ENCODE data around the gene PFN1. TPM values are rescaled to one million over a fixed set of nuclear protein-coding genes. Genes with fewer than 3 reads are reported as not detected.
"Not testable (repeated sequence)": the region's sequence is repeated elsewhere in the genome, so short reads cannot be mapped to it uniquely, and the experiment has no call there.

PFN1 gene
- total RNA-seq, 4 donors from 2014 or later = 920 to 1,441 (median 1,060) TPM

DNA sequence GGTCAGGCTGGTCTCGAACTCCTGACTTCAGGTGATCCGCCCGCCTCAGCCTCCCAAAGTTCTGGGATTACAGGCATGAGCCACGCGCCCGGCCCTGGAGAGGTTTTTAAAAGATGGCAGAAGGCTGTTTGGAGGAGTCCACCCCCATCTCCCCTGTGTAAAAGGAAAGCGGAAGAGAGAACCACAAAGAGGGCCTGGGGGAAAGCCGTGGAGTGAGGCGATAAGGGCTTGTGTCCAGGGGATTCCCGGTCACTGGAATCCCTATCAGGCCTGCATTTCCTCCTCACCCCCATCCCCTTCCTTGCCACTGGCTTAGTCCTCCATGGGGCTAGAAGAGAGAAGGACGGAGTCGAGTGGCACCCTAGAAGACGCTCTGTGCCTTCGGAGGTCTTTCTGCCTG is 16.4 kb downstream of the PFN1 start, which contains the start of gene GP1BA:
GP1BA (plus strand) TSS at position 315 of the 400 bp plus-strand sequence. CDS start 328 bp downstream, outside the sequence.
- no peak for ATAC-seq
- Histone ChIP-seq H3K36me3 (peaks cover 0 to 16% of the 10 kb centered on the region in 2 donors), H3K4me3 (no peak within 1 kb of the TSS), H3K4me1 (peaks cover 0 to 13% (median 0%) of the 10 kb centered on the region in 3 donors), H3K27me3 (no peaks in the 10 kb centered on the region), H3K9me3 (no peaks in the 10 kb centered on the region), H3K27ac (no peak within 1 kb of the TSS)
- 16 to 71% methylated on average over 4 to 5 of the region's 14 CpGs for WGBS, 2 donors (ENCODE audit: low coverage in 1 of 2)
- TF ChIP-seq, protein P1, sequence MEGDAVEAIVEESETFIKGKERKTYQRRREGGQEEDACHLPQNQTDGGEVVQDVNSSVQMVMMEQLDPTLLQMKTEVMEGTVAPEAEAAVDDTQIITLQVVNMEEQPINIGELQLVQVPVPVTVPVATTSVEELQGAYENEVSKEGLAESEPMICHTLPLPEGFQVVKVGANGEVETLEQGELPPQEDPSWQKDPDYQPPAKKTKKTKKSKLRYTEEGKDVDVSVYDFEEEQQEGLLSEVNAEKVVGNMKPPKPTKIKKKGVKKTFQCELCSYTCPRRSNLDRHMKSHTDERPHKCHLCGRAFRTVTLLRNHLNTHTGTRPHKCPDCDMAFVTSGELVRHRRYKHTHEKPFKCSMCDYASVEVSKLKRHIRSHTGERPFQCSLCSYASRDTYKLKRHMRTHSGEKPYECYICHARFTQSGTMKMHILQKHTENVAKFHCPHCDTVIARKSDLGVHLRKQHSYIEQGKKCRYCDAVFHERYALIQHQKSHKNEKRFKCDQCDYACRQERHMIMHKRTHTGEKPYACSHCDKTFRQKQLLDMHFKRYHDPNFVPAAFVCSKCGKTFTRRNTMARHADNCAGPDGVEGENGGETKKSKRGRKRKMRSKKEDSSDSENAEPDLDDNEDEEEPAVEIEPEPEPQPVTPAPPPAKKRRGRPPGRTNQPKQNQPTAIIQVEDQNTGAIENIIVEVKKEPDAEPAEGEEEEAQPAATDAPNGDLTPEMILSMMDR (IDR thresholded peaks at IDR 0.05) = no peak
- no peak for TF ChIP-seq EP300 (IDR thresholded peaks at IDR 0.05)
- TF ChIP-seq POLR2A (IDR thresholded peaks at IDR 0.05) = no peak
- TF ChIP-seq POLR2AphosphoS5 (IDR thresholded peaks at IDR 0.05) = no peak

DNA sequence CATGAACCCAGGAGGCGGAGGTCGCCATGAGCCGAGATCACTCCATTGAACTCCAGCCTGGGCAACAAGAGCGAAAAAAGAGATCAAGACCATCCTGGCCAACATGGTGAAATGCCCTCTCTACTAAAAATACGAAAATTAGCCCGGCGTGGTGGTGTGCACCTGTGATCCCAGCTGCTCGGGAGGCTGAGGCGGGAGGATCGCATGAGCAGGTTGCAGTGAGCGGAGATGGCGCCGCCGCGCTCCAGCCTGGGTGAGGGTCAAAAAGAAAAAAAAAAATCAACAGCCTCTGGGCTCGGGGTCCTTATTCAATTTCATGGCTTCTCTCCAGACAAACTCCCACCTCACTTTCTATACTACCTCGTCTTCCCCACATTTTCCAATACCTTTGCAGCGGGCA is 19.4 kb downstream of the PFN1 start:
- Histone ChIP-seq H3K27ac (no peak overlapping the region), H3K36me3 (no peaks in the 10 kb centered on the region), H3K27me3 (no peaks in the 10 kb centered on the region), H3K4me1 (peaks cover 0 to 5% (median 0%) of the 10 kb centered on the region in 3 donors), H3K4me3 (no peak overlapping the region), H3K9me3 (no peaks in the 10 kb centered on the region)
- WGBS, 2 donors (ENCODE audit: low coverage in 1 of 2) = 98 to 99% methylated on average over 11 to 15 of the region's 18 CpGs
- no peak for ATAC-seq
- TF ChIP-seq POLR2A (IDR thresholded peaks at IDR 0.05) = no peak
- TF ChIP-seq POLR2AphosphoS5 (IDR thresholded peaks at IDR 0.05) = no peak
- no peak for TF ChIP-seq EP300 (IDR thresholded peaks at IDR 0.05)
- TF ChIP-seq, protein P1 (IDR thresholded peaks at IDR 0.05) = no peak

DNA sequence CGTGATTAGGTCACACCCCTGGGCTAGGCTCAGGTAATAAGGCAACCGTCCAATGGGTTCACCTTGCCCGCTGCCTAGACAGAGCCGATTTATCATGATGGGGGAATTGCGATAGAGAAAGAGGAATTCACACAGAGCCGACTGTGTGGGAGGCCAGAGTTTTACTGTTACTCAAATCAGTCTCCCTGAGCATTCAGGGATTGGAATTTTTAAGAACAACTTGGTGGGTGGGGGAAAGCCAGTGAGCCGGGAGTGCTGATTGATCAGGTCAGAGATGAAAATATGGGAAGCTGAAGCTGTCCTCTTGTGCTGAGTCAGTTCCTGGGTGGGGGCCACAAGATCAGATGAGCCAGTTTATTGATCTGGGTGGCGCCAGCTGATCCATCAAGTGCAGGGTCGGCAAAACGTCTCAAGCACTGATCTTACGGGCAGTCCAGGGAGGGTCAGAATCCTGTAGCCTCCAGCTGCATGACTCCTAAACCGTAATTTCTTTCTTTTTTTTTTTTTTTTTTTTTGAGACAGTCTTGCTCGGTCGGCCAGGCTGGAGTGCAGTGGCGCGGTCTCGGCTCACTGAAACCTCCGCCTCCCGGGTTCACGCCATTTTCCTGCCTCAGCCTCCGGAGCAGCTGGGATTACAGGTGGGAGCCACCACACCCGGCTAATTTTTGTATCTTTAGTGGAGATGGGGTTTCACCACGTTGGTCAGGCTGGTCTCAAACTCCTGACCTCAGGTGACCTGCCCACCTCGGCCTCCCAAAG is 21.6 kb downstream of the PFN1 start:
- ATAC-seq, H3K36me3 ChIP-seq, H3K4me1 ChIP-seq, H3K4me3 ChIP-seq, H3K27me3 ChIP-seq, H3K9me3 ChIP-seq, H3K27ac ChIP-seq: not testable (repeated sequence)
- 78 to 82% methylated on average over 12 to 14 of the region's 24 CpGs for WGBS, 2 donors (ENCODE audit: low coverage in 1 of 2)

DNA sequence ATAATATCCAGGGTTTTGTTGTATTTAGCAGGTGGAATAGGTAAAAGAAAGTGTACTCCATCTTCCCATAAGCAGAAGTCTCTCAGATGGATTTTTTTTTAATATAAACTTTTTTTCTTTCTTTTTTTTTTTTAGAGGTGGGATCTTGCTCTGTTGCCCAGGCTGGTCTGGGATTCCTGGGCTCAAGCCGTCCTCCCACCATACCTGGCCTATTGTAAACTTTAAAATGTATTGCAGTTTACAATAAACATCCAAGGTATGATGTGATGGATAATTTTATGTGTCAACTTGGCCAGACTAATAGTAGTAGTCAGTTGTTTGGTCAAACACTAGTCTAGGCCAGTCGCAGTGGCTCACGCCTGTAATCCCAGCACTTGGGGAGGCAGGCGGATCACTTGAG is 27.0 kb downstream of the PFN1 start:
- TF ChIP-seq EP300 (IDR thresholded peaks at IDR 0.05) = no peak
- TF ChIP-seq, protein P1 (IDR thresholded peaks at IDR 0.05) = no peak
- TF ChIP-seq POLR2AphosphoS5 (IDR thresholded peaks at IDR 0.05) = no peak
- TF ChIP-seq POLR2A (IDR thresholded peaks at IDR 0.05) = no peak
- Histone ChIP-seq H3K9me3 (no peaks in the 10 kb centered on the region), H3K27me3 (no peaks in the 10 kb centered on the region), H3K36me3 (no peaks in the 10 kb centered on the region), H3K4me1 (no peaks in the 10 kb centered on the region), H3K4me3 (no peak overlapping the region), H3K27ac (no peak overlapping the region)
- 50 to 71% methylated on average over 1 of the region's 4 CpGs for WGBS, 2 donors (ENCODE audit: low coverage in 1 of 2)
- no peak for ATAC-seq

DNA sequence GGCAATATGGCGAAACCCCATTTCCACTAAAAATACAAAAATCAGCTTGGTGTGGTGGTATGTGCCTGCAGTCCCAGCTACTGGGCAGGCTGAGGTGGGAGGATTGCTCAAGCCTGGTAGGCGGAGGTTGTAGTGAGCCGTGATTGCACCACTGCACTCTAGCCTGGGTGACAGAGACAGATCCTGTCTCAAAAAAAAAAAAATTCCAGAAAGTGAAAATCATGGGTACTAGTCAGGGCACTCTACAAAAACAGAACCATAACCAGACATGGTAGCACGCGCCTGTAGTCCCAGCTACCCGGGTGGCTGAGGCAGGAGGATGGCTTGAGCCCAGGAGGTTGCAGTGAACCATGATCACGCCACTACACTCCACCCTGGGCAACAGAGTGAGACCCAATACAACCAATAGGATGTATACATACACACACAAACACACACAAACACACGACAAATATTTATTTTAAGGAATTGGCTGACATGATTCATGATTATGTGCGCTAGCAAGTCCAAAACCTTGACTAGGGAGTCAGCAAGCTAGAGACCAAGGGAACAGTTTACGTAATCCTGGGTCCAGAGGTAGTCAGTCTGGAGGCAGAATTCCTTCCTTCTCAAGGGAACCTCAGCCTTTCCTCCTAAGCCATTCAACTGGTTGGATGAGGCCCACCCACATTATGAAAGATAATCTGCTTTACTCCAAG is 27.8 kb downstream of the PFN1 start:
- Histone ChIP-seq H3K36me3 (no peaks in the 10 kb centered on the region), H3K27ac (no peak overlapping the region), H3K4me1 (no peaks in the 10 kb centered on the region), H3K27me3 (no peaks in the 10 kb centered on the region), H3K4me3 (no peak overlapping the region), H3K9me3 (no peaks in the 10 kb centered on the region)
- no peak for TF ChIP-seq POLR2AphosphoS5 (IDR thresholded peaks at IDR 0.05)
- TF ChIP-seq, protein P1 (IDR thresholded peaks at IDR 0.05) = no peak
- TF ChIP-seq EP300 (IDR thresholded peaks at IDR 0.05) = no peak
- TF ChIP-seq POLR2A (IDR thresholded peaks at IDR 0.05) = no peak
- WGBS, 2 donors (ENCODE audit: low coverage in 1 of 2) = 80 to 88% methylated on average over 9 of the region's 10 CpGs
- ATAC-seq = no peak
